GM06990 (cell line): ENCODE data around the gene SLC6A19.

ENCODE experiments used
- DNase-seq: peaks from one replicate; pipeline ENCODE4 v3.0.0-alpha.2; 2011; ENCODE audit not compliant: insufficient read length; ENCODE audit errors: extremely low read depth
- H3K27me3 ChIP-seq: replicated peaks from 2 replicates; pipeline ENCODE4 v1.6.0; 2011; ENCODE audit warnings: low read length; ENCODE audit not compliant: control insufficient read depth, insufficient read depth
- H3K36me3 ChIP-seq: 2 replicates; pipeline ENCODE4 v1.5.1; 2011; ENCODE audit warnings: low read length; ENCODE audit not compliant: control insufficient read depth, insufficient read depth
- H3K4me3 ChIP-seq: replicated peaks from 2 replicates; pipeline ENCODE4 v1.5.1; 2011; ENCODE audit warnings: low read depth, mild to moderate bottlenecking, control low read depth, low read length
- TF ChIP-seq, protein P1 (sequence below): IDR thresholded peaks from 2 replicates; pipeline ENCODE4 v1.5.1; 2011; ENCODE audit warnings: low read length, control low read depth, mild to moderate bottlenecking, inconsistent platforms; ENCODE audit not compliant: insufficient read depth, poor library complexity, severe bottlenecking

SLC6A19 gene

GRCh38 chr5:1190837-1191239 lies 10.6 kb upstream of the SLC6A19 start:
- Histone ChIP-seq H3K4me3 (no peak overlapping the region), H3K27me3 (no peaks in the 10 kb centered on the region; the same call in none of the 2 replicates), H3K36me3 (no peaks in the 10 kb centered on the region)
- TF ChIP-seq, protein P1, sequence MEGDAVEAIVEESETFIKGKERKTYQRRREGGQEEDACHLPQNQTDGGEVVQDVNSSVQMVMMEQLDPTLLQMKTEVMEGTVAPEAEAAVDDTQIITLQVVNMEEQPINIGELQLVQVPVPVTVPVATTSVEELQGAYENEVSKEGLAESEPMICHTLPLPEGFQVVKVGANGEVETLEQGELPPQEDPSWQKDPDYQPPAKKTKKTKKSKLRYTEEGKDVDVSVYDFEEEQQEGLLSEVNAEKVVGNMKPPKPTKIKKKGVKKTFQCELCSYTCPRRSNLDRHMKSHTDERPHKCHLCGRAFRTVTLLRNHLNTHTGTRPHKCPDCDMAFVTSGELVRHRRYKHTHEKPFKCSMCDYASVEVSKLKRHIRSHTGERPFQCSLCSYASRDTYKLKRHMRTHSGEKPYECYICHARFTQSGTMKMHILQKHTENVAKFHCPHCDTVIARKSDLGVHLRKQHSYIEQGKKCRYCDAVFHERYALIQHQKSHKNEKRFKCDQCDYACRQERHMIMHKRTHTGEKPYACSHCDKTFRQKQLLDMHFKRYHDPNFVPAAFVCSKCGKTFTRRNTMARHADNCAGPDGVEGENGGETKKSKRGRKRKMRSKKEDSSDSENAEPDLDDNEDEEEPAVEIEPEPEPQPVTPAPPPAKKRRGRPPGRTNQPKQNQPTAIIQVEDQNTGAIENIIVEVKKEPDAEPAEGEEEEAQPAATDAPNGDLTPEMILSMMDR: no peak
- no peak for DNase-seq

DNA sequence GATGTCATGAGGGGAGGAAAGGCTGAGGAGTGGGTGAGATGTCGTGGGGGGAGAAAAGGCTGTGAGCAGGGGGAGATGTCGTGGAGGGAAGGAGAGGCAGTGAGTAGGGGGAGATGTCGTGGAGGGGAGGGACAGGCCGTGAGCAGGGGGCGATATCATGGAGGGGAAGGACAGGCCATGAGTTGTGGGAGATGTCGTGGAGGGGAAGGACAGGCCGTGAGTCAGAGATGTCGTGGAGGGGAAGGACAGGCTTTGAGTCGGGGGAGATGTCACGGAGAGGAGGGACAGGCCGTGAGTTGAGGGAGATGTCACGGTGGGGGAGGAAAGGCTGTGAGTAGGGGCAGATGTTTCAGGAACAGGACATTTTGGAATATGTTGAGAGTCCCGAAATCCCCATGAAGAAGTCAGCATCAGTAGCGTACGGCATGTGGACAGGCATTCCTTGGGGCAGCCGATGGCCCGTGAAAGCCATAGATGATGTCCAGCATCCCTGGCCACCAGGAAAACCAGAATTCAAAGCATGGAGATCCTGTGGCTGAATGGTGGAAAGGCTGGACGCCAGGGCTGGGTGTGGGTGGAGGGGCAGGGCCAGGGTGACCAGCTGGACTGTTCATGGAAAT lies 8.3 kb upstream of the SLC6A19 start:
- no peaks in the 10 kb centered on the region; the same call in none of the 2 replicates for H3K27me3 ChIP-seq
- TF ChIP-seq, protein P1: no peak
- no peak overlapping the region for H3K4me3 ChIP-seq
- no peak for DNase-seq
- H3K36me3 ChIP-seq: no peaks in the 10 kb centered on the region

GRCh38 chr5:1193591-1193985 lies 7.8 kb upstream of the SLC6A19 start:
- TF ChIP-seq, protein P1: no peak
- Histone ChIP-seq H3K27me3 (no peaks in the 10 kb centered on the region; the same call in none of the 2 replicates), H3K36me3 (no peaks in the 10 kb centered on the region), H3K4me3 (no peak overlapping the region)
- no peak for DNase-seq

DNA sequence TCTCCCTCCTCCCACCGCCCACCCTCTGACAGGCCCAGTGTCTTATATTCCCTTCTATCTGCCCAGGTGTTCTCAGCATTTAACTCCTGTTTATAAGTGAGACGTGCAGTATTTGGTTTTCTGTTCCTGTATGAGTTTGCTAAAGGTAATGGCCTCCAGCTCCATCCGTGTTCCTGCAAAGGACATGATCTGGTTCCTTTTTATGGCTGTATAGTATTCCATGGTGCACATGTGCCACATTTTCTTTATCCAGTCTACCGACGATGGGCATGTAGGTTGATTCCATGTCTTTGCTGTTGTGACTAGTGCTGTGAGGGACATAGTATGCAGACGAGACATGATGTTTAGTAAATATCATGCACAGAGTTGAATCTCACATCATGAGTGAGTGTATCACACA lies 7.0 kb upstream of the SLC6A19 start:
- Histone ChIP-seq H3K36me3 (no peaks in the 10 kb centered on the region), H3K27me3 (no peaks in the 10 kb centered on the region; the same call in none of the 2 replicates)
- TF ChIP-seq, protein P1: no peak

DNA sequence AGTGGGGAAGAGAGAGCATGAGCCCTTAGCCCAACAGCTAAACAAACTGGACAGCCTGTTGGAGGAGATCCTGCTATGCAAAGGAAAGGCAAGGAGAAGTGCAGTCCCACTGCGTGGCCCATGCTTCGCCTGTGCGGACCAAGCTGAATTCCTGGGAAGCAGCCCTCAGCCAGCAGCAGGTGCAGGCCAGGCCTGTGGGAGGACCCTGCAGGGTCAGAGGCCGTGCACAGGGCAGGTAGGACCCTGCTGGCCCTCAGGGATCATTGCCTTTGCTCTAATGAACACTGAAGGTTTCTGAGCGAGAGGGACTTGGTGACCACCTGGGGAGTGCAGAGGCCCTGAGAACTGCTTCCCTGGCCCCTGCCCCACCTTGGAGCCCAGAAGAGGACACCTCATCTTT lies 6.0 kb upstream of the SLC6A19 start:
- Histone ChIP-seq H3K4me3 (no peak overlapping the region), H3K27me3 (no peaks in the 10 kb centered on the region; the same call in none of the 2 replicates), H3K36me3 (no peaks in the 10 kb centered on the region)
- TF ChIP-seq, protein P1: no peak
- DNase-seq: no peak

More for the DNA sequence above, 7.0 kb upstream of the SLC6A19 start:
- no peak overlapping the region for H3K4me3 ChIP-seq
- no peak for DNase-seq

- TF ChIP-seq, protein P1: no peak
- H3K36me3 ChIP-seq: no peaks in the 10 kb centered on the region
- H3K27me3 ChIP-seq: no peaks in the 10 kb centered on the region; the same call in none of the 2 replicates
- no peak overlapping the region for H3K4me3 ChIP-seq
- no peak for DNase-seq
Observed at GRCh38 chr5:1195916-1196315, 5.5 kb upstream of the SLC6A19 start.
